ENCODE measurements around the gene LHFPL2.

Gene LHFPL2

DNA sequence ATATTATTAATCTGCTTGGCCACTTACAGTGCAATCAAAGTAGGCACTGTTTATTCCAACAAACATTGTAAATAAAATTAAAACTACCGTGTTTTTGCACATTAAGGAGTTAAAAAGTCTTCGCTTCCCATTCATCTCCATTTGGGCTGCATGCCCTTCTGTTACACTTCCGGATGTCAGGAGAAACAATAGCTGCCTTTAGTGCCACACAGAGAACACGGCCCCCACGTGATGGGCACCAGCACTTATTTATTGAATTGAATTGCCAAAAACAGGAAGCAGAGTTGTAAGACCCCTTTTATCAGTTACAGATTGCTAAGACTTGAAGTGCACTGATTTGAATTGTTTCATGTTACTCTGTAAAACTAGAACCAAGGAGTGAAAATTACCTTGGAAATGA, 80.4 kb downstream of the LHFPL2 start:
- no peak for DNase-seq (ENCODE audit: low read depth)

DNA sequence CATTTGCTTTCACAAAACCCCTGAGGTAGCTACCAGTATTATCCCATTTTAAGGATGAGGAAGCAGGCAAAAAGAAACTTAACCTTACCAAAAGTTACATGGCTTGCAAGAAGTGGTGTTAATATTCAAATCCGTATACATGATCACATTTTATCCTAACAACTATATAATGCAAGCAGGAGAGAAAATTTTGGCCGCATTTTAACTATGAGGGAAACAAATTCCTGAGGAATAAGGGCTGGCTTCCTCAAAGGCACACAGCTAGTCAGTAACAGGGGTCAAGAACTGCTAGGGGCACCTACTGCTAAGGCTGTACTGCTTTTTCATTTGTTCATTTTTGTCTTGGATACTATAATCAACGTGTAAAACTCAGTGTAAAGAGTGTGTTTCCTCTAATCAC, 81.0 kb downstream of the LHFPL2 start:
- DNase-seq (ENCODE audit: low read depth) = no peak

DNA sequence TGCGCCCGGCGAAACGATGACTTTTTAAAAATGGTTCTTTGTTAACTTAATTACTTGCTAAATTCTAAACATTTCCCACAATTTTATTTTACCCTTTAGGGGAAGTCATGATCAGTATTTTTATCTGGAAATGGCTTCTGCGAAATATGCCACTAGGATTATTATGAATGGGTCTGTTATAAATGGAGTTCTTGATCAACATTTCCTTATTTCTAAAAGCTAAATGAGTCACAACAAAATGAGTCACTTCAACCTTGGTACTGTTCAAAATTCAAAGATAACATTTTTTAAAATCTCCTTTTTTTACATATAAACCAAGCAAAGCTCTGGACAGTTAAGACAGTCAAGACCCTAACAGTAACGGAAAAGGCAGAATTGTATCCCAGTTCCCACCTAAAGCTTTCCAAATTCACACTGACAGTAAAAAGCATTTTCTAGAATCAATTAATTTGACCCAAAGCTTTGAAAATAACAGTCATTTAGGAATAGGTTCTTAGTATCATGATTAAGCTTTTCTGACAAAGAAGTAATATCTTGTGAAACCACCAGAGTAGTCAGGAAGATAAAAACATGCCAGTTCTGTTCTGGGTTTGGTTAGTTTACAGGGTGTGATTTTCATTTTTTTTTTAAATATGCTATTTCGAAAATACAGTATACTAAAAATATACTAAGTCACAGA, 81.7 kb downstream of the LHFPL2 start:
- no peak for DNase-seq (ENCODE audit: low read depth)

DNA sequence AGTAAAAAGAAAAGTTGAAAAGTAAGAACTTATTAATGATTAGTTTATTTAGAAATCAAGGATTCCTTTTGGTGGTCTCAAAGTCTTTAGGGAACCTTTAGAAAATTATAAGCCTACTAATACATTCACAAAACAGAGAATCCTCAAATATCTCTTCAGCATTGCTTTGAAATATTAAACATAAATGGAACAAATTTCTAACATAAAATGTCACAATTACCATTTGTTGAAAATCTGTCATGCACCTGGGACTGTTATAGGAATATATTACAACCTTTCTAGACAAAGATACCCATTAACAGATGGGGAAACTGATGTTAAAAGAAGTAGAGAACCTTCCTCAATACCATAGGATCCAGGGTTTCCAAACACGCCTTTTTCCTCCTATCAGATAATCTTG, 83.2 kb downstream of the LHFPL2 start:
- DNase-seq (ENCODE audit: low read depth) = no peak

DNA sequence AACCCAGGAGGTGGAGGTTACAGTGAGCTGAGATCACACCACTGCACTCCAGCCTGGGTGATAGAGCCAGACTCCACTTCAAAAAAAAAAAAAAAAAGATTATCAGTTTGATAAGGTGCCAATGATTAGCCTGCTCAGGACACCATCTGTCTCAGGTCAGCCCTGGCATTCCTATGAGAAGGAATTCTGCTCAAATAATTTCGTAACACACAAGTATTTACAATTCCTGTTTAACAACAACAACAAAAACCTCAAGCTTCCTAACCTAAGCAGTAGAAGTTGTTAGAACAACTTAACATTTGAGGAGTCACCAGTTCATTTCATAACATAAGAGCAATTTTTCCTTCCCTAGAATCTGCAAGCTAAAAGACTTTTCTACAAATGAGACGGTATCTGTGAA, 85.0 kb downstream of the LHFPL2 start:
- no peak for DNase-seq (ENCODE audit: low read depth)

DNA sequence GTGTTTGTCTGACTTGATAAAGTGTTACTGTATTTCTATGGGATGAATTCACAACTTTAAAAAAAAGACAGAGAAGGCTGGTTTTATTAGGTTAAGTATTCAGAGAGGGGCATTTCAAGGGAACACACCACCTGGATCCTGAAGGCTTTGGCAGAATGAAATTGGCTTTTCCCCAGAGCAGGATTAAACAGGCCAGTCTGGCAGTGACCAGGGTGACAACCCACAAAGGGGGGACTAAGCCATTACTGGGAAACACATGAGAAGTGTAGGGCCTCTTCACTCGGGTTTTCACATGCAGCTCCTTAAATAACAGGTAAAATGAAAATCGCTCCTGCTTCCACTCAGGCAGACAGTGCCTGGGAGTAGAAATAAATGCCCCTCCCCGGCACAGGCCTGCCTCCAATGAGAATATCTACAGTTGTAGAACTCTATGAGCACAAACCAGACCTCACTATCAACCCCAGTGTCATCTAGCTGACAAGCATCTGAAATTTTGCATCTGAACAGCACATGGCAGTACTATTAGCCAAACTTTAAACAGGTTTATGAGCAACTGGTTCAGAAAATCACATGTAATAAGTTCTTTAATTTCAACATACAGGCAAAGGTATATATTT, 85.8 kb downstream of the LHFPL2 start:
- no peak for DNase-seq (ENCODE audit: low read depth)

DNA sequence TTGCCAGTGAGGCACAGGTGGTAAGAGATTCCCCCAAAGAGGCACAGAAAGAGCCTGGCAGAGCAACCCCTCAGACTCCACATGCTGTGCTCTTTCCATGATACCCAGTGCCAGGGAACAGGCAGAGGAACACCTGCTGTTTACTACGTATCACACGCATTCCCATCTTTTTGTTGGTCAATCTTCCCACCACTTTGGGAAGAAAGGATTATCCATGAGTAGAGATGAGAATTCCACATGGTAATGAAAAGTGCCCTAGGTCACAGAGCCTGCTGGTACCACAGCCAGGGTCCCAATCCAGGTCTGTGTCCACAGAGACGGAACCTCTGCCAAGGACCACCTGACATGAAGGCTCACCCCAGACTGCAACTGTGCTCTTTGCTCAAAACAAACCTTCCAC, 86.6 kb downstream of the LHFPL2 start:
- DNase-seq (ENCODE audit: low read depth) = no peak

DNA sequence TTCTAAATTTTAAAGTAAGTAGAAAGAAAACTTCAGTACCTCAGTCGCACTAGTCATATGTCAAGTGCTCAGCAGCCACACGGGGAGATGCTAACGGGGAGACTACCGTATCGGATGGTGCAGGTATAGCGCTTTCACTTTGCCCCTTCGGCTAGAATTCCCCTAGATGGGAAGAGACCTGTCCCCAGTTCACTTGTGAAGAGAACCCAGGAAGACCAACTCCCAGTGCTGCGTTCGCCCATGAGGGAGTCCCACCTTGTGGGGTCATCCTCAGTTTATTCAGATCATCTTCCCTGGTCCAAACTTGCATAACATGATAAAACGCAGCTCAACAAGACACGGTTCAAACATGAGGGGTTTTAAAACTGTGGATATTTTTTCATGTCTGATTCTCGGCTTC, 87.3 kb downstream of the LHFPL2 start:
- no peak for DNase-seq (ENCODE audit: low read depth)

DNA sequence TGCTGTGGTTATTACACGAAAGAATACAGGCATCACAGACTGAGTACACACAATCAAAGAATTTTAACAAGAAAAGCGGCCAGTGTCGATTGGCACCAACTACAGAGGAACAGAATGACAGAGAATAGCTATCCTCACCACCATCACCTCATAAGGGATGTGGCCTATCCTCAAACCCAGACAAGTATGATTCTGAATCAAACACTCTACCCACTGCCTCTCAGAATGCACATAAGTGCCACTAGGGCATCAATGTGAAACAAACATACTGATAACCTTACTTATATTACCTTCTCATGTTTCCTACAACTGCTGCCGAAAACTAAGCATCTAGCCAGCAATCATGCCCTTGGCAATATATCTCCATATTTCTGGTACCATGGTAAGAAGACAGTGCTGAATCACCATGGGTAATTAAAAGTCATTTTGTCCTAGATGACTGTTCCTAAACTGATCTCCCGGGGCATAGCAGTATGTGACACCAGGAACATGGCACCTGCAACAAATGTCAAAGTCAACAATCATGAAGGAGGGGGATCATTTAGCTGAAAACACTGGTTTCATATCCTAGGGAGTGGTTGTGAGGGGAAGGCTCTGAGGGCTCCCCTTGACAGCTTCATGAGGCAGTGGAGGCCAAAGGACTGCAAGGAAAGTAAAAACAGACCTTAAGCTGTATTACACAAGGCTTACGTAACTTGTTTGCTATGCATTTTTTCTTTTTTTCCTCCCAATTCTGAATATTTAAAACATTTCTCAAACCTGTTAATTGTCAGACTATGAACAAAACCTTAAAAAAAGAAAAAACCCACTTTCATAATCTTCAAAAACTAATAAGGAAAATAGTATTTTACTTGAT, 88.3 kb downstream of the LHFPL2 start:
- no peak for DNase-seq (ENCODE audit: low read depth)

DNA sequence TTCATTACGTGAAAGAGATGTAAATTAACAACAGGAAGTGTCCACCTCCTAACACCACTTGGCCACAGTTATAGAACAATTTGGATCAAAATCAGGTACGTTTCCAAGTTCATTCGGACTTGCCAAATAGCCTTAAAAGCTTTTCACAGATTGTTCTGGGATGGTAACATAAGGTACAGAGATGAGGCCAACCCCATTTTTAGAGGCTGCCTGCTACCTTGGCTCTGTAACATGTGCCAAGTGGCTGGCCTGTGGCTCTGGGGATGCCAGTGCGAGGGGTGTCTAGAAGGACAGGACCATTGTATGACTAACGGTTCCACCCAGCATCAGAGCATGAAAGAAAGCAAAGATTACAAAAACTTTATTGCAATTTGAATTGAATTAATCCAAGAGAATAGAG, 91.0 kb downstream of the LHFPL2 start:
- no peak for DNase-seq (ENCODE audit: low read depth)

DNA sequence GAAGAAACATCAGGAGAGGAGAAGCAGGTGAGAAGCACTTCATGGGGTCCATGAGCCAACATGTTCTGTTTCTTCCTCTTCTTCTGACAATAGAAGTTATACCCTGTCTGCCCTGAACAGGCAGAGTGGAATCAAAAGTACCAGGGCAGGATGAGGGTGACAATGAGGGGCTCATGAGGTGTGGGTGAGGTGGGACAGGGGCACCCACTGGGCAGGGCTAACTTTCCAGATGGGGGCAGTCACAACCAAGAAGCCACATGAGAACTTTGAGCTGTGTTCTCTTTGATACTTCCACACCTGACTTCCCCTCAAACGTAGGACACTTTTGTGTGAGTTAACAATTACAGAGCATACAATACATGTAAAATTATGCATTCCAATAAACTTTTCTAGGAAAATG, 92.7 kb downstream of the LHFPL2 start:
- DNase-seq (ENCODE audit: low read depth) = no peak

DNA sequence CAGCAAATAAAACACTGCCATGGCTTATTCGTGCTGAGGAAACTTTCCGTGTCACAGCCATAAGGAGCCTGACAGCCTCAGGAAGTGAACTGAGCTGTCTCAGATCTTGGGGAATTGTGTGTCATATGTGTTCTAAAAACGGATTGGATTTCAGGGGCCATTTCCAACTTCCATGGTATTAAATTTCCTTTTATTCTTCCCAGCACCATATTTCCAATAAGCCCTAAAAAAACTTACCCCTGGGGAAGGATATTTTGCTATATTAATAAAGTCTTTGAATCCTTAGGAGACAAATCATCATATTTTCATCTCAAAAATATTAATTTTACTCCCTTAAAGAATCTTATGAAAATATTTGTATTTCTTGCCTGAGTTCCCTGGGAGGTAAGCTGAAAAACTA, 93.9 kb downstream of the LHFPL2 start:
- DNase-seq (ENCODE audit: low read depth) = no peak

DNA sequence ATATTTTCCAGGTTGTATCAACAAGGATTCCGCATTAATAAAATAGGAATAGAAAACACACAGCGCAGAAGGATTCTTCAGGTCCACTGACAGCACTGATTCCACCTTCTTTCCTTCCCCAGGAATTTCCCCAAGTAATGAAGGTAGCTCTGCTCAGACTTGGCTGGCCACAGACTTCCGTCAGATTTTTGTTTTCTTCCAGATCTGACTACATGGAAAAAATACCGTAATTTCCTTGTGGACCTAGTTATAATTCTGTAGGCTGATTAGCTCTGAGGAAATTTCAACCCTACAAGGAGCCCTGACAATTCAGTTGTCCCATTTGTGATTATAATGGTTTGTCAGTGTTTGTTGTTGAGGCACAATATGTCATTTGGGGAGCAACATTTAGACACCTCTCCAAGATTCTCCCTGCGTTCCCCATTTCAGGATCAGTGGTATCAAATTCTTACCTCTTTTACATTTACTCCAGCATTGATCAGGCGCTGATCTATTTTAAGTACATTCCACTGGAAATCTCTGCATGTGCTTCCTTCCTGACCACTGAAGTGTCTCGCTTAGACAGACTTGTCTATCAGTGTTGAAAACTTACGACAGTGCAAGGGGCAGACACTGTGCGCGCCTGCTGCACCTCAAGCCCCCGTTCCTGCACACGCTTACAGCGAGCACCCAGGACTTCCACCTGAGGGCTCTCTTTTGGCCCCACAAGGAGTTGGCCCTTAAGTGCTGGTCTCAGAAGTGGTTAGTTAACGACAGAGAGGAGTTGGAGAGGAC, 94.8 kb downstream of the LHFPL2 start:
- DNase-seq (ENCODE audit: low read depth) = no peak

DNA sequence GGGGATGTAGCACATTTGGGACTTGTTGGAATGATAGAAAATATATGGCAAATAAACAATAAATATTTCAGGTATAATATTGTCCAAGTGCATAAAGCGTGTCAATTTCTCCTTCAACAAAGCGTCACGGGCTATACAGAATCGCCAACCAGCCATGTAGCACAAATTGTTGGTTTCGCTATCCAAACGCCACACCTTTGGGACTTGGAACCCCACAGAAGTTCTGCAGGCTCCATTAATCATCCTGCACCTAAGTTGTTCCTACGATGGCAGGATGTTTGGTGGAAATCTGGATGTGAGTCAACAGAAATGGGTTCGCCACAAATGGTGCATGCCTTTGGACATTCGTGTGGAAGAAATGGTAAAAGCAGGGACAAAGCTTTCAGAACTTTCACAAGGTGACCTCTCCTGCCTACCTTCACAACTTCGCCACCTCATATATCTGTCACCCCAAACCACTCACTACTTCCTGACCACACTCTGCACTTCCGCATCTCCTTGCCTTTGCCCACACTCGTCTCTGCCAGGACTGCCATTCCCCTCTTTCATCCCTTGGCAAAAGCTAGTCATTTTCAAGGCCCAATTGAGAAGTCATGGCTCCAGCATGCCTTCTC, 95.7 kb downstream of the LHFPL2 start:
- no peak for DNase-seq (ENCODE audit: low read depth)

DNA sequence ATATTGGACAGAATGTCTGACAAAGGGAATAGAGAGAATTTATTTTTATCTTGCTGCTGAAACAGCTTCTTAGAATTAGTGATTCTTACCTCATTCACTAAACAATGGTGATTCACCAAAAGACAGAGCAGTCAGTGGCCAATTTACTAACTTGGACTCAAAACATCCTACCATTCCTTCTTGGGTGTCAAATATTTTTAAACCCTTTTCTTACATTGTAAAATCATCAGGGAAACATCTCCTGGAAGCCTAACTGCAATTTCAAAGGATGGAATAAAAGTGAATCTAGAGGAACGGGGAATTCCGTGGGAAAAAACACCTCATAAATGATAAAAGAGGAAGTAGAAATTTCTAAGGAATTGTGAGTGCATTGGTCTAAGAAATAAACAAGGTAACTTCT, 97.7 kb downstream of the LHFPL2 start:
- DNase-seq (ENCODE audit: low read depth) = no peak

DNA sequence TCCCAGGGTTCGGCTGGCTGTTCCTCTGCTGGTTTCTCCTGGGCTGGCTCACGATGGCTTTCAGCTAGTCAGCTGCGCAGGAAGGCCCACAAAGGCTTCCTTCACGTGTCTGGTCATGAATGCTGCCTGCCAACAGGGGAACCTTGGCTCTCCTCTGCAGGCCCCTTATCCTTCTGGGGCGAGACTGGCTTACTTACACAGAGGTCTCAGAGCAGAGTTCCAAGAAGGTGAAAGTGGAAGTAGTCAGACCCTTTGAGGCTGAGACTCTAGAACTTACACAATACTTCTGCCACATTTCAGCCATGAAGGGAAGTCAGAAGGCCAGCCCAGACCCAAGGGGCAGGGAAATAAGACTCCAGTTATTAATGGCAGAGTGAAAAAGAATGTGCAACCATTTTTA, 99.5 kb downstream of the LHFPL2 start:
- DNase-seq (ENCODE audit: low read depth) = no peak

DNA sequence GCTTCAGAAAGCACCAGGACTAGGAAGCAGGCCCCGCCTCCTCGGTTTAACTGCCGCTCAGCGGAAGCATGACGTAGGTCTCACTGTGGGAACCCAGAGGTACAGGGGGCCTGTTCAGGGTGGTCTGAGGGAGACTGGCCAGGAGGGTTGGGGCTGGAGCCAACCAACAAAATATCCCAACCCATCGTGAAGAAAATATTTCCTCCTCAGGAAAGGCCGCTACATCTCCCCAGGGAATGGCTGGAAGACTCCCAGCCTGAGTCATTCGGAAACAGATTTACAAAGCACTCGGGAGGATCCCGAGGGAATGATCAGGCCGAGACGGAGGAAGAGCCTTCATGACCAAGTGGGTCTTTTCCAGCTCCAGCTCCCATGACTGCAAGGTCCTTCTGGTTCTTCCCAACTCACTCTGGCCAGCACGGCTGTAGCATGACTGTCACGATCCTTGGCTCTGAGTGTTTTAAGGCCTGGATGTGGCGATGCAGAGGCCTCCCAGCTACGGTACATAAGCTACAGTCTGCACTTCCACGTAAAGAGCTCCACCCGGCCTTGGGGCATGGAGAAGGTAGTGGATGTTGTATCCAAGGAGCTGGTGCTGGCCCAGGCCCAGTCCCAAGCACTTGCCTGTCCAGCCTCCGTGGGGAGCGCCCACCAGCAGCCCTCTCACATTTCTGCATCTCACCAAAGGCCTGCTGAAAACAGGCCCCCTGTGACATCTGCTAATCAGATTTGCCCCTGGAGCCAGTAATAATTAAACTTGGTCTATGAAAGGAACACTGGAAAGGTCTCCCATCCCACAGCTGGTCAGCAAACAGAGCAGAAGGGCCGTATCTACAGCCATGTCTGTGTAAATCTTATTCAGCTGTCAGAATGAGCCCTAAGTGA, 100.6 kb downstream of the LHFPL2 start:
- no peak for DNase-seq (ENCODE audit: low read depth)

DNA sequence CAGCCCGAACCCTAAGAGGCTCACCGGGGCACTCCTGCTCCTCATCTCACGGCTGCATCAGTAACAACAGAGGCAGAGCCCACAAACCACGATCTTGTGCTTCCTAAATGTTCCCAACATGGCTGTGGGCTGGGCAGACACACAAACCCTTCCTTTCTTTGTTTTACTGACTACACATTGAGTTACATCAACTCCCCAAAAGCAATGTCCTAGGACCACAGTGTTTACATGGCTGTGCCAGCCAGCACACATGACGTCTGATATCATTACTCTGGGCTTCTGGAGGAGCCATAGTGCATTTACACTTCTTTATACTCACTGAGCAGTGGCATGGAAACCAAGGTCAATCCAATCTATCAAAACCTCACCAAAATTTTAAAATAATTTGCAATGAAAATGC, 101.4 kb downstream of the LHFPL2 start:
- no peak for DNase-seq (ENCODE audit: low read depth)

DNA sequence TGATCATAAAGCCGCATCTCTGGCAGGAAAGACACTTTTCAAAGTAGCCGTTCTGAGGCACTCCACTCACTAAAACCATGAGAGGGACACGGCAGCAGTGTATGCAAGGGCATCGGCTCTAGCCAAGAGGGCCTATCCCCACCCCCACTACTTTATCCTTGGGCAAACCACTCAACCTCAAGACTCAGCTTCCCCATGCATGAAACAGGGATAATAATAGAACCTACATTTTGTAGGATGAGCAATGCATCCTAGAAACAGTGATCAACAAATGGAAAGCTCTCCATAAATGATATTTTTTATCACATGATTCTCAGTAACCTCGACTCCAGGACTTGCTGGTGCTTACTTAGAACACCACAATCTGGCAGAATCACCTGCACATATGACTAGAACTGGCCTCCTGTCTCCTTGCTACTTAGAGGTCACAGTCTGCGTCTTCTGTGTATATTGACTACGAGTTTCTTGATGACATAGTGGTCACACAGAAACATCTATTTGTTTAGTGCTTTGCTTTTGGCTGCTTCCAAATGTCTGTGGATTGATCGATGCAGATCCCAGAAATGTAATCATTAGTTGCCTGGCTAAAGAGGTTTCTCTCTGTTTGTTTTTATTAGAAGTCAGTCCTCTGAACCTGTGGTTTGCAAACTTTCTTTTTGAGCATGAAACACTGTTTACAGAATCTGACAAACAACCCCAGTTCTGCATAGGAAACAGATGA, 102.1 kb downstream of the LHFPL2 start:
- no peak for DNase-seq (ENCODE audit: low read depth)

DNA sequence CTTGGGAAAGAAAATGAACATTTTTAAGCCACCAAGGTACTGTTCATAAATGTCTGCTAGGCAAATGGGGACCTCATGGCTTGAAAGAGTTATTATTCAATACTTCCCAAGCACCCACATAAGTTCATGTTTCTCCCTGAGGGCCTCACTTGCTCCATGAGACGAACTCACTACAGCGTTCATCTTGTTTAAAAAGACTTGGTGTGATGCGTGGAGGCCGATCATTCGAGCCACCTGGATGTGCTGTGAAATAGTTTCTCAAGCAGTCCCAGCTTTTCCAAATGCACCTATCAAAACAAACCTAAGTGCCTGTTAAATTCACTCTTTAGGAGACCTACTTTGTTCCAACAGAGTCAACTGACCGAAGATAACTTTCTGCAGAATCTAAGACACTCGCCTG, 103.2 kb downstream of the LHFPL2 start:
- no peak for DNase-seq (ENCODE audit: low read depth)

All from stimulated activated CD8-positive, alpha-beta memory T cell treated with anti-CD3 and anti-CD28 coated beads, Interleukin-12 subunit alpha, Interleukin-12 subunit beta, amount 100 ng/mL, for 4 hours (primary cell).